ENCODE data around the gene CDC14B. TPM values are rescaled to one million over a fixed set of nuclear protein-coding genes. Genes with fewer than 3 reads are reported as not detected.
"Not testable (repeated sequence)": the region's sequence is repeated elsewhere in the genome, so short reads cannot be mapped to it uniquely, and the experiment has no call there.

CDC14B gene
- total and polyA plus RNA-seq, 2 donors = 11.7 to 27.8 TPM

- 87% methylated on average over 15 of the region's 15 CpGs for WGBS
- no peak for DNase-seq (ENCODE audit: extremely low spot score)
- H3K4me3 ChIP-seq (ENCODE audit: low read depth, low read length) = no peak overlapping the region
Measured at GRCh38 chr9:96556701-96557461, 62.8 kb downstream of the CDC14B start.

GRCh38 chr9:96555567-96556386 is 63.9 kb downstream of the CDC14B start:
- DNase-seq (ENCODE audit: extremely low spot score) = no peak
- no peaks in the 10 kb centered on the region for H3K4me1 ChIP-seq (ENCODE audit: insufficient read depth)
- WGBS = 76% methylated on average over 11 of the region's 11 CpGs

More at GRCh38 chr9:96556701-96557461, 62.8 kb downstream of the CDC14B start:
- H3K4me1 ChIP-seq (ENCODE audit: insufficient read depth) = no peaks in the 10 kb centered on the region
- H3K36me3 ChIP-seq (ENCODE audit: insufficient read depth) = peaks cover 5% of the 10 kb centered on the region
- no peak overlapping the region for H3K27ac ChIP-seq (ENCODE audit: low read depth)

GRCh38 chr9:96554801-96555566 is 64.7 kb downstream of the CDC14B start:
- peaks cover 3% of the 10 kb centered on the region for H3K36me3 ChIP-seq (ENCODE audit: insufficient read depth)
- WGBS = 88% methylated on average over 10 of the region's 10 CpGs
- H3K4me3 ChIP-seq (ENCODE audit: low read depth, low read length) = no peak overlapping the region
- H3K4me1 ChIP-seq (ENCODE audit: insufficient read depth) = no peaks in the 10 kb centered on the region
- H3K27ac ChIP-seq (ENCODE audit: low read depth) = no peak overlapping the region
- no peak for DNase-seq (ENCODE audit: extremely low spot score)

More at GRCh38 chr9:96555567-96556386, 63.9 kb downstream of the CDC14B start:
- H3K4me3 ChIP-seq (ENCODE audit: low read depth, low read length) = no peak overlapping the region
- H3K36me3 ChIP-seq (ENCODE audit: insufficient read depth) = peaks cover 5% of the 10 kb centered on the region
- no peak overlapping the region for H3K27ac ChIP-seq (ENCODE audit: low read depth)

- 59% methylated on average over 1 of the region's 1 CpG for WGBS
- Histone ChIP-seq H3K36me3 (ENCODE audit: insufficient read depth) (no peaks in the 10 kb centered on the region), H3K27ac (ENCODE audit: low read depth) (no peak overlapping the region), H3K4me1 (ENCODE audit: insufficient read depth) (no peaks in the 10 kb centered on the region), H3K4me3 (ENCODE audit: low read depth, low read length) (no peak overlapping the region)
- DNase-seq (ENCODE audit: extremely low spot score) = no peak
Measured at GRCh38 chr9:96554326-96554725, 65.3 kb downstream of the CDC14B start.

- Histone ChIP-seq H3K27ac (ENCODE audit: low read depth) (no peak overlapping the region), H3K4me3 (ENCODE audit: low read depth, low read length) (no peak overlapping the region), H3K4me1 (ENCODE audit: insufficient read depth) (no peaks in the 10 kb centered on the region), H3K36me3 (ENCODE audit: insufficient read depth) (no peaks in the 10 kb centered on the region)
- no peak for DNase-seq (ENCODE audit: extremely low spot score)
- 70% methylated on average over 2 of the region's 2 CpGs for WGBS
Measured at GRCh38 chr9:96553070-96553469, 66.6 kb downstream of the CDC14B start.

GRCh38 chr9:96551403-96551802 is 68.2 kb downstream of the CDC14B start:
- WGBS = 86% methylated on average over 6 of the region's 6 CpGs
- Histone ChIP-seq H3K4me3 (ENCODE audit: low read depth, low read length) (no peak overlapping the region), H3K36me3 (ENCODE audit: insufficient read depth) (no peaks in the 10 kb centered on the region), H3K4me1 (ENCODE audit: insufficient read depth) (no peaks in the 10 kb centered on the region), H3K27ac (ENCODE audit: low read depth) (no peak overlapping the region)
- DNase-seq (ENCODE audit: extremely low spot score) = no peak

GRCh38 chr9:96550659-96551058 is 69.0 kb downstream of the CDC14B start:
- 90% methylated on average over 4 of the region's 4 CpGs for WGBS
- DNase-seq (ENCODE audit: extremely low spot score) = no peak
- Histone ChIP-seq H3K4me3 (ENCODE audit: low read depth, low read length) (no peak overlapping the region), H3K36me3 (ENCODE audit: insufficient read depth) (no peaks in the 10 kb centered on the region), H3K4me1 (ENCODE audit: insufficient read depth) (no peaks in the 10 kb centered on the region), H3K27ac (ENCODE audit: low read depth) (no peak overlapping the region)

GRCh38 chr9:96543131-96543530 is 76.5 kb downstream of the CDC14B start:
- H3K36me3 ChIP-seq (ENCODE audit: insufficient read depth); H3K4me1 ChIP-seq (ENCODE audit: insufficient read depth); H3K27ac ChIP-seq (ENCODE audit: low read depth); DNase-seq (ENCODE audit: extremely low spot score); H3K4me3 ChIP-seq (ENCODE audit: low read depth, low read length): not testable (repeated sequence)
- WGBS = 95% methylated on average over 15 of the region's 15 CpGs

GRCh38 chr9:96540106-96540505 is 79.5 kb downstream of the CDC14B start:
- no peak for DNase-seq (ENCODE audit: extremely low spot score)
- Histone ChIP-seq H3K36me3 (ENCODE audit: insufficient read depth) (peaks cover 2% of the 10 kb centered on the region), H3K4me1 (ENCODE audit: insufficient read depth) (no peaks in the 10 kb centered on the region), H3K27ac (ENCODE audit: low read depth) (no peak overlapping the region), H3K4me3 (ENCODE audit: low read depth, low read length) (no peak overlapping the region)
- 99% methylated on average over 3 of the region's 3 CpGs for WGBS

- no peak overlapping the region for H3K27ac ChIP-seq (ENCODE audit: low read depth)
- no peaks in the 10 kb centered on the region for H3K4me1 ChIP-seq (ENCODE audit: insufficient read depth)
- peaks cover 2% of the 10 kb centered on the region for H3K36me3 ChIP-seq (ENCODE audit: insufficient read depth)
- no peak overlapping the region for H3K4me3 ChIP-seq (ENCODE audit: low read depth, low read length)
- DNase-seq (ENCODE audit: extremely low spot score) = no peak
Measured at GRCh38 chr9:96532173-96532572, 87.5 kb downstream of the CDC14B start.

GRCh38 chr9:96524764-96525163 is 94.9 kb downstream of the CDC14B start:
- H3K27ac ChIP-seq (ENCODE audit: low read depth) = no peak overlapping the region
- no peaks in the 10 kb centered on the region for H3K4me1 ChIP-seq (ENCODE audit: insufficient read depth)
- 88% methylated on average over 2 of the region's 2 CpGs for WGBS
- DNase-seq (ENCODE audit: extremely low spot score) = no peak
- no peak overlapping the region for H3K4me3 ChIP-seq (ENCODE audit: low read depth, low read length)
- H3K36me3 ChIP-seq (ENCODE audit: insufficient read depth) = no peaks in the 10 kb centered on the region

- Histone ChIP-seq H3K4me3 (ENCODE audit: low read depth, low read length) (no peak overlapping the region), H3K27ac (ENCODE audit: low read depth) (no peak overlapping the region), H3K4me1 (ENCODE audit: insufficient read depth) (no peaks in the 10 kb centered on the region), H3K36me3 (ENCODE audit: insufficient read depth) (no peaks in the 10 kb centered on the region)
- 88% methylated on average over 7 of the region's 7 CpGs for WGBS
- no peak for DNase-seq (ENCODE audit: extremely low spot score)
Measured at GRCh38 chr9:96524045-96524444, 95.6 kb downstream of the CDC14B start.

- 81% methylated on average over 7 of the region's 7 CpGs for WGBS
- DNase-seq (ENCODE audit: extremely low spot score) = no peak
- H3K4me3 ChIP-seq (ENCODE audit: low read depth, low read length) = no peak overlapping the region
- no peaks in the 10 kb centered on the region for H3K36me3 ChIP-seq (ENCODE audit: insufficient read depth)
- H3K27ac ChIP-seq (ENCODE audit: low read depth) = no peak overlapping the region
- H3K4me1 ChIP-seq (ENCODE audit: insufficient read depth) = no peaks in the 10 kb centered on the region
Measured at GRCh38 chr9:96523374-96523773, 96.3 kb downstream of the CDC14B start.

All from urinary bladder (tissue), 4 donors.